ENCODE data around the gene WNT5B.
"Not testable (repeated sequence)": the region's sequence is repeated elsewhere in the genome, so short reads cannot be mapped to it uniquely, and the experiment has no call there.

WNT5B gene

GRCh38 chr12:1690578-1691122, 61.6 kb downstream of the WNT5B start, which contains the start of gene ADIPOR2:
ADIPOR2 (plus strand) TSS chr12:1691070; CDS start chr12:1754344, 63,274 bp downstream.
- DNase-seq (ENCODE audit: low read depth in 3 of 3), result peak; percentile 80 to 89 (median 89)

GRCh38 chr12:1691123-1692007, 62.3 kb downstream of the WNT5B start:
- peak in 1 of 3 experiments; percentile 30 for DNase-seq (ENCODE audit: low read depth in 3 of 3)

- no peak for DNase-seq (ENCODE audit: low read depth in 3 of 3)
These were observed 63.2 kb downstream of the WNT5B start for GRCh38 chr12:1692226-1692625.

- DNase-seq (ENCODE audit: low read depth in 3 of 3), result no peak
These were observed 64.0 kb downstream of the WNT5B start for GRCh38 chr12:1692895-1693610.

GRCh38 chr12:1695097-1695496, 66.1 kb downstream of the WNT5B start:
- not testable (repeated sequence) for DNase-seq (ENCODE audit: low read depth in 3 of 3)

- no peak for DNase-seq (ENCODE audit: low read depth in 3 of 3)
These were observed 67.0 kb downstream of the WNT5B start for GRCh38 chr12:1695886-1696670.

GRCh38 chr12:1696800-1697199, 67.8 kb downstream of the WNT5B start:
- no peak for DNase-seq (ENCODE audit: low read depth in 3 of 3)
